ENCODE results near the gene ABCC3. TPM values are rescaled to one million over a fixed set of nuclear protein-coding genes. Genes with fewer than 3 reads are reported as not detected.

The ABCC3 gene
- total and polyA plus RNA-seq, 3 experiments from 2014 or later: 0.37 to 0.69 TPM; not detected in 1

GRCh38 chr17:50590946-50591737 is 43.5 kb upstream of the ABCC3 start:
- Histone ChIP-seq H3K4me3 (ENCODE audit: low read length) (no peak overlapping the region), H3K27me3 (ENCODE audit: insufficient read depth, low read length, poor library complexity, severe bottlenecking) (no peaks in the 10 kb centered on the region), H3K4me1 (ENCODE audit: insufficient read depth, low read length) (no peaks in the 10 kb centered on the region), H3K36me3 (ENCODE audit: insufficient read depth, low read length) (no peaks in the 10 kb centered on the region), H3K27ac (ENCODE audit: low read depth, low read length) (no peak overlapping the region), H3K9me3 (ENCODE audit: low read length) (no peaks in the 10 kb centered on the region)
- no peak overlapping the region for H3K4me3 Mint-ChIP-seq
- no peak overlapping the region for H3K27ac Mint-ChIP-seq
- no peak for DNase-seq
- no peaks in the 10 kb centered on the region for H3K36me3 Mint-ChIP-seq
- CTCF ChIA-PET: no interaction called here
- H3K27me3 Mint-ChIP-seq: peaks cover 4 to 8% of the 10 kb centered on the region in 2 donors
- POLR2A ChIA-PET: no interaction called here
- H3K4me1 Mint-ChIP-seq: no peaks in the 10 kb centered on the region
- no peaks in the 10 kb centered on the region for H3K9me3 Mint-ChIP-seq

- Mint-ChIP-seq H3K4me1 (no peaks in the 10 kb centered on the region), H3K27ac (no peak overlapping the region), H3K27me3 (peaks cover 4 to 8% of the 10 kb centered on the region in 2 donors), H3K36me3 (no peaks in the 10 kb centered on the region), H3K4me3 (no peak overlapping the region), H3K9me3 (no peaks in the 10 kb centered on the region)
- Histone ChIP-seq H3K27ac (ENCODE audit: low read depth, low read length) (no peak overlapping the region), H3K9me3 (ENCODE audit: low read length) (no peaks in the 10 kb centered on the region), H3K4me3 (ENCODE audit: low read length) (no peak overlapping the region), H3K27me3 (ENCODE audit: insufficient read depth, low read length, poor library complexity, severe bottlenecking) (no peaks in the 10 kb centered on the region), H3K4me1 (ENCODE audit: insufficient read depth, low read length) (no peaks in the 10 kb centered on the region), H3K36me3 (ENCODE audit: insufficient read depth, low read length) (no peaks in the 10 kb centered on the region)
- CTCF ChIA-PET: no interaction called here
- POLR2A ChIA-PET: no interaction called here
- no peak for DNase-seq
These were observed 41.4 kb upstream of the ABCC3 start for GRCh38 chr17:50593321-50593720.

- ChIA-PET CTCF (no interaction called here), POLR2A (no interaction called here)
- no peak for DNase-seq
- no peaks in the 10 kb centered on the region for H3K36me3 Mint-ChIP-seq
- H3K4me3 Mint-ChIP-seq: no peak overlapping the region
- H3K9me3 ChIP-seq (ENCODE audit: low read length): no peaks in the 10 kb centered on the region
- no peak overlapping the region for H3K4me3 ChIP-seq (ENCODE audit: low read length)
- H3K36me3 ChIP-seq (ENCODE audit: insufficient read depth, low read length): no peaks in the 10 kb centered on the region
- peaks cover 4 to 8% of the 10 kb centered on the region in 2 donors for H3K27me3 Mint-ChIP-seq
- H3K4me1 ChIP-seq (ENCODE audit: insufficient read depth, low read length): no peaks in the 10 kb centered on the region
- H3K27ac ChIP-seq (ENCODE audit: low read depth, low read length): no peak overlapping the region
- H3K27ac Mint-ChIP-seq: no peak overlapping the region
- no peaks in the 10 kb centered on the region for H3K9me3 Mint-ChIP-seq
- H3K27me3 ChIP-seq (ENCODE audit: insufficient read depth, low read length, poor library complexity, severe bottlenecking): no peaks in the 10 kb centered on the region
- H3K4me1 Mint-ChIP-seq: no peaks in the 10 kb centered on the region
These were observed 40.4 kb upstream of the ABCC3 start for GRCh38 chr17:50594128-50594823.

GRCh38 chr17:50594892-50595291 is 39.8 kb upstream of the ABCC3 start:
- ChIA-PET POLR2A (no interaction called here), CTCF (no interaction called here)
- H3K27ac ChIP-seq (ENCODE audit: low read depth, low read length): no peak overlapping the region
- Mint-ChIP-seq H3K27ac (no peak overlapping the region), H3K4me3 (no peak overlapping the region), H3K4me1 (no peaks in the 10 kb centered on the region), H3K27me3 (peaks cover 4% of the 10 kb centered on the region in 2 donors), H3K9me3 (no peaks in the 10 kb centered on the region), H3K36me3 (no peaks in the 10 kb centered on the region)
- no peak overlapping the region for H3K4me3 ChIP-seq (ENCODE audit: low read length)
- DNase-seq: no peak
- no peaks in the 10 kb centered on the region for H3K27me3 ChIP-seq (ENCODE audit: insufficient read depth, low read length, poor library complexity, severe bottlenecking)
- no peaks in the 10 kb centered on the region for H3K9me3 ChIP-seq (ENCODE audit: low read length)
- no peaks in the 10 kb centered on the region for H3K36me3 ChIP-seq (ENCODE audit: insufficient read depth, low read length)
- H3K4me1 ChIP-seq (ENCODE audit: insufficient read depth, low read length): no peaks in the 10 kb centered on the region

- no peak overlapping the region for H3K27ac Mint-ChIP-seq
- Histone ChIP-seq H3K4me1 (ENCODE audit: insufficient read depth, low read length) (no peaks in the 10 kb centered on the region), H3K9me3 (ENCODE audit: low read length) (no peaks in the 10 kb centered on the region), H3K27ac (ENCODE audit: low read depth, low read length) (no peak overlapping the region), H3K36me3 (ENCODE audit: insufficient read depth, low read length) (no peaks in the 10 kb centered on the region), H3K4me3 (ENCODE audit: low read length) (no peak overlapping the region), H3K27me3 (ENCODE audit: insufficient read depth, low read length, poor library complexity, severe bottlenecking) (no peaks in the 10 kb centered on the region)
- CTCF ChIA-PET: no interaction called here
- H3K4me3 Mint-ChIP-seq: no peak overlapping the region
- DNase-seq: no peak
- H3K27me3 Mint-ChIP-seq: peaks cover 4% of the 10 kb centered on the region in 2 donors
- POLR2A ChIA-PET: no interaction called here
- H3K9me3 Mint-ChIP-seq: no peaks in the 10 kb centered on the region
- H3K36me3 Mint-ChIP-seq: no peaks in the 10 kb centered on the region
- no peaks in the 10 kb centered on the region for H3K4me1 Mint-ChIP-seq
These were observed 38.3 kb upstream of the ABCC3 start for GRCh38 chr17:50596191-50597037.

- Mint-ChIP-seq H3K27me3 (peaks cover 11 to 20% of the 10 kb centered on the region in 2 donors), H3K4me1 (no peaks in the 10 kb centered on the region), H3K27ac (no peak overlapping the region), H3K36me3 (no peaks in the 10 kb centered on the region), H3K9me3 (no peaks in the 10 kb centered on the region), H3K4me3 (no peak overlapping the region)
- Histone ChIP-seq H3K4me3 (ENCODE audit: low read length) (no peak overlapping the region), H3K4me1 (ENCODE audit: insufficient read depth, low read length) (no peaks in the 10 kb centered on the region), H3K27ac (ENCODE audit: low read depth, low read length) (no peak overlapping the region), H3K27me3 (ENCODE audit: insufficient read depth, low read length, poor library complexity, severe bottlenecking) (no peaks in the 10 kb centered on the region), H3K36me3 (ENCODE audit: insufficient read depth, low read length) (no peaks in the 10 kb centered on the region), H3K9me3 (ENCODE audit: low read length) (no peaks in the 10 kb centered on the region)
- DNase-seq: no peak
- ChIA-PET POLR2A (no interaction called here), CTCF (no interaction called here)
These were observed 36.2 kb upstream of the ABCC3 start for GRCh38 chr17:50598487-50598886.

GRCh38 chr17:50599606-50600005 is 35.1 kb upstream of the ABCC3 start:
- Mint-ChIP-seq H3K4me1 (no peaks in the 10 kb centered on the region), H3K36me3 (no peaks in the 10 kb centered on the region), H3K9me3 (no peaks in the 10 kb centered on the region), H3K4me3 (no peak overlapping the region), H3K27me3 (peaks cover 11 to 29% of the 10 kb centered on the region in 2 donors), H3K27ac (no peak overlapping the region)
- H3K4me3 ChIP-seq (ENCODE audit: low read length): no peak overlapping the region
- CTCF ChIA-PET: no interaction called here
- no peak overlapping the region for H3K27ac ChIP-seq (ENCODE audit: low read depth, low read length)
- H3K27me3 ChIP-seq (ENCODE audit: insufficient read depth, low read length, poor library complexity, severe bottlenecking): no peaks in the 10 kb centered on the region
- POLR2A ChIA-PET: no interaction called here
- H3K4me1 ChIP-seq (ENCODE audit: insufficient read depth, low read length): no peaks in the 10 kb centered on the region
- no peaks in the 10 kb centered on the region for H3K36me3 ChIP-seq (ENCODE audit: insufficient read depth, low read length)
- DNase-seq: no peak
- no peaks in the 10 kb centered on the region for H3K9me3 ChIP-seq (ENCODE audit: low read length)

- Mint-ChIP-seq H3K27me3 (peaks cover 18 to 41% of the 10 kb centered on the region in 2 donors), H3K4me1 (no peaks in the 10 kb centered on the region), H3K27ac (peak overlapping the region in 1 of 8 donors; percentile 42), H3K36me3 (no peaks in the 10 kb centered on the region), H3K4me3 (no peak overlapping the region), H3K9me3 (no peaks in the 10 kb centered on the region)
- Histone ChIP-seq H3K27ac (ENCODE audit: low read depth, low read length) (no peak overlapping the region), H3K4me1 (ENCODE audit: insufficient read depth, low read length) (no peaks in the 10 kb centered on the region), H3K36me3 (ENCODE audit: insufficient read depth, low read length) (no peaks in the 10 kb centered on the region), H3K27me3 (ENCODE audit: insufficient read depth, low read length, poor library complexity, severe bottlenecking) (no peaks in the 10 kb centered on the region), H3K9me3 (ENCODE audit: low read length) (no peaks in the 10 kb centered on the region), H3K4me3 (ENCODE audit: low read length) (no peak overlapping the region)
- CTCF ChIA-PET: no interaction called here
- POLR2A ChIA-PET: no interaction called here
- no peak for DNase-seq
These were observed 32.8 kb upstream of the ABCC3 start for GRCh38 chr17:50601823-50602375.
